Endometrium (tissue), 2 donors: ENCODE data around the gene C5AR1.
"Not testable (repeated sequence)": the region's sequence is repeated elsewhere in the genome, so short reads cannot be mapped to it uniquely, and the experiment has no call there.

Experiments used
- FAIRE-seq: peaks from 2 replicates; lab custom pipeline; 2012; peaks lifted over from hg19 to GRCh38; lab: Jason Lieb, UNC
- donor health status: control.
- donor health status: control.

The C5AR1 gene

GRCh38 chr19:47365455-47365854 is 55.8 kb downstream of the C5AR1 start:
- FAIRE-seq = not testable (repeated sequence)

DNA sequence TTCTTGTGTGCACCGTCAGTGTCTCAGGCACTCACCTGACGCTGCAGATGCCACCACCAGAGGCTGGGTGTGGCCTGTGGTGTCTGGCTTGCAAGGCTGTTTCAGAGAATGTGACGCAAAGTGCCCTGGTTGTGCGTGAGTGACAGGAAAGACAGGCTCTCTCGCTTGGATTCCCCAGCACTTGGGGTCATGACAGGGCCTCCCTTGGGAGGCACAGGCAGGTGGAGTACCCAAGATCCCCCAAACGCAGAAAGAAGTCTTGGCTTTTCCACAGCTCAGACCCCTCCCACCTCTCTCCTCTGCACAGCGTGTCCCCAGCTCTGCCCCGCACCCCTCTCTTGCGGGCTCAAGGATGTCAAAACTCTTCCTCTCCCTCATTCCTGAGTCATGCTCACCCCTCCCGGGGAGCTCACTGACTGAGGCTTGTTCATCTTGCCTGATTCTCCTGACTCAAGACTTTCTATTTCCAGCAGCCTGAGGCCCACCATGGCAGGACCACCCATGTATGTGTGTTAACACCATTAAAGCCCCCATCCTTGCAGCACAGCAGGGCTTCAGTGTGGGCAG is 60.5 kb downstream of the C5AR1 start:
- FAIRE-seq = no peak

DNA sequence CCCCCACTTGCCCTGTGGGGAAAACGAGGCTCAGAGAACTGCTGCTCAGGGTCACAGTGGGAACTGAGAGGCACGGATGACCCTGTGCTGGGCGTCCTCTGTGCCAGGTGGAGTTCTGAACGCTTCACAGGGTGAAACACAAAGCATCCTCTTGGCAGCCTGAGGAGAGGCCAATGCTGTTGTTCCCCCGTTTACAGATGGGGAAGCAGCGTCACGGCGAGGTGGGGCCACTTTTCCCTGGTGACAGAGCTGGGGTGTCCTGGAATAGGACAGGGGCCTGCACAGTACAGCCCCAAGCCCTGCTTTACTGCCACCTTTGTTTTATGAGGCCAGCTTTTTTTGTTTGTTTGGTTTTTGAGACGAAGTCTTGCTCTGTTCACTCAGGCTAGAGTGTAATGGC is 61.6 kb downstream of the C5AR1 start:
- FAIRE-seq = no peak
